EH (cell line): ENCODE measurements around the gene TP53RK.
"Not testable (repeated sequence)": the region's sequence is repeated elsewhere in the genome, so short reads cannot be mapped to it uniquely, and the experiment has no call there.

Source experiments
- DNase-seq: peaks from one replicate; pipeline ENCODE4 v3.0.0-alpha.2; 2015; ENCODE audit warnings: low read depth

Gene TP53RK

GRCh38 chr20:46683011-46683667 lies 6.1 kb downstream of the TP53RK start:
- no peak for DNase-seq

GRCh38 chr20:46682063-46682821 lies 7.0 kb downstream of the TP53RK start:
- DNase-seq: no peak

- DNase-seq: peak; percentile 46
Measured at GRCh38 chr20:46681032-46681854, 8.0 kb downstream of the TP53RK start.

GRCh38 chr20:46680684-46681031 lies 8.6 kb downstream of the TP53RK start:
- DNase-seq: no peak

- DNase-seq: no peak
Measured at GRCh38 chr20:46678516-46678915, 10.7 kb downstream of the TP53RK start.

GRCh38 chr20:46677608-46678007 lies 11.6 kb downstream of the TP53RK start:
- DNase-seq: no peak

- DNase-seq: not testable (repeated sequence)
Measured at GRCh38 chr20:46676649-46677316, 12.5 kb downstream of the TP53RK start.

GRCh38 chr20:46674253-46675083 lies 14.8 kb downstream of the TP53RK start:
- no peak for DNase-seq

GRCh38 chr20:46673394-46674252 lies 15.6 kb downstream of the TP53RK start:
- no peak for DNase-seq

- no peak for DNase-seq
Measured at GRCh38 chr20:46672543-46673148, 16.6 kb downstream of the TP53RK start.

GRCh38 chr20:46671866-46672542 lies 17.2 kb downstream of the TP53RK start:
- no peak for DNase-seq

GRCh38 chr20:46670585-46671584 lies 18.4 kb downstream of the TP53RK start:
- DNase-seq: no peak

GRCh38 chr20:46670228-46670584 lies 19.0 kb downstream of the TP53RK start:
- no peak for DNase-seq

- no peak for DNase-seq
Measured at GRCh38 chr20:46666818-46667515, 22.3 kb downstream of the TP53RK start.

- no peak for DNase-seq
Measured at GRCh38 chr20:46666306-46666705, 22.9 kb downstream of the TP53RK start.

GRCh38 chr20:46665602-46666001 lies 23.6 kb downstream of the TP53RK start:
- DNase-seq: no peak

GRCh38 chr20:46663531-46663930 lies 25.7 kb downstream of the TP53RK start:
- DNase-seq: no peak

- DNase-seq: no peak
Measured at GRCh38 chr20:46661659-46662058, 27.6 kb downstream of the TP53RK start.
